Nucleus accumbens (tissue), 56 donors: Measurements from ENCODE around the gene TMEM176A.

ENCODE experiments used
- DNase-seq, 56 donors: peaks; one replicate each; lab custom pipeline; 2025; lab: John Stamatoyannopoulos, UW

Gene TMEM176A

GRCh38 chr7:150787321-150788281, 13.0 kb upstream of the TMEM176A start:
- peak in 2 of 56 donors; percentile 8 to 24 for DNase-seq

- no peak for DNase-seq
Observed at GRCh38 chr7:150788474-150789269, 11.9 kb upstream of the TMEM176A start.

GRCh38 chr7:150790416-150791075, 10.0 kb upstream of the TMEM176A start:
- no peak for DNase-seq

GRCh38 chr7:150791304-150791703, 9.3 kb upstream of the TMEM176A start:
- DNase-seq: no peak

DNA sequence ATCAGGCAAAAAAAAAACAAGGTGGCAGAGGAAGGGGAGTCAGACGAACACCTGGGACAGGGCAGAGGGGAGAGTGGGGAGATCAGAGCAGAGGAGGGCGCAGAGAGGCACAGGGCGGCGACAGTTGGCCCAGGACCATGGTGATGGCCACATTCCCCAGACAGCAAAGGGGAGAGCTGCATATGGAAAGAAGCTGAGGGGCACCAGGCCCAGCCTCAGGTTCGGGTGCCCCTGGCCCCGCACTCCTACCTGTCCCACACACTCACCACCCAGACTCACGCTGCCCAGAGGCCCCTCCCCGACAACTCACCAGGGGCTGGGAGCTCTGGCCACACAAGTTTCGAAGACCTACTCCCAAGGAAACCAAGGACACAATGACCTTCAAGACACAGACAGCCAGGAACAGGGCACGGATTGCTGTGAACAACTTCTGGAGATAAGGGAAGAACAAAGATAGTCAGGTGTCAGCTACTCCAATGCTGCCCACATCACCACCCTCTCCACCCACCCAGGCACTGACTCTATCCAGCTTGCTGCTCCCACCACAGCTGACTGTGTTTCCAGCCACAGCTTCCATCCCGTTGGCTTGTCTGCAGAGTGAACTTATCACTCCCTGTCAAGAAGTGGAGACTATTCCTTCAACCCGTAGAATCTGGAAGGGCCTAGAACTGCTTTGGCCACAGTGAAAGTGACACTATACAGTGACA, 8.7 kb upstream of the TMEM176A start:
- DNase-seq: no peak

- DNase-seq: no peak
Observed at GRCh38 chr7:150793569-150794238, 6.9 kb upstream of the TMEM176A start.

DNA sequence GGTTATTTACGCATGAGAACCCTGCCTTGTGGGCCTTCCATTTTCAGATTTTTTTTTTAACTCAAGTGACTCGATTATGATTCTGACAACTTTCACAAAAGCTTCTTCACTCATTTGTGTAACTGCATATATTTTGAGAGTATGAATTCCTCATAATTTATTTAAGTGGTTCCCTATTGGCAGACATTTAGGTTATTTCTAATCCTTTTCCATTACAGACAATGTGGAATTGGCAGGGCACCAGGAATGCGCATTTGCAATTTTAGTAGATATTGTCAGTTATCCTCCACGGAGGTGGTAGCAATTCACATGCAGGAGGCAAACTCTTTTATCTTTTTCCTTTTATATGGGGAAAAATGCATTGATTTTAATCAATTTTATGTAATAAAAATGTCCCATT, 2.9 kb upstream of the TMEM176A start:
- DNase-seq: no peak

- DNase-seq: no peak
Observed at GRCh38 chr7:150799156-150799555, 1.4 kb upstream of the TMEM176A start.

DNA sequence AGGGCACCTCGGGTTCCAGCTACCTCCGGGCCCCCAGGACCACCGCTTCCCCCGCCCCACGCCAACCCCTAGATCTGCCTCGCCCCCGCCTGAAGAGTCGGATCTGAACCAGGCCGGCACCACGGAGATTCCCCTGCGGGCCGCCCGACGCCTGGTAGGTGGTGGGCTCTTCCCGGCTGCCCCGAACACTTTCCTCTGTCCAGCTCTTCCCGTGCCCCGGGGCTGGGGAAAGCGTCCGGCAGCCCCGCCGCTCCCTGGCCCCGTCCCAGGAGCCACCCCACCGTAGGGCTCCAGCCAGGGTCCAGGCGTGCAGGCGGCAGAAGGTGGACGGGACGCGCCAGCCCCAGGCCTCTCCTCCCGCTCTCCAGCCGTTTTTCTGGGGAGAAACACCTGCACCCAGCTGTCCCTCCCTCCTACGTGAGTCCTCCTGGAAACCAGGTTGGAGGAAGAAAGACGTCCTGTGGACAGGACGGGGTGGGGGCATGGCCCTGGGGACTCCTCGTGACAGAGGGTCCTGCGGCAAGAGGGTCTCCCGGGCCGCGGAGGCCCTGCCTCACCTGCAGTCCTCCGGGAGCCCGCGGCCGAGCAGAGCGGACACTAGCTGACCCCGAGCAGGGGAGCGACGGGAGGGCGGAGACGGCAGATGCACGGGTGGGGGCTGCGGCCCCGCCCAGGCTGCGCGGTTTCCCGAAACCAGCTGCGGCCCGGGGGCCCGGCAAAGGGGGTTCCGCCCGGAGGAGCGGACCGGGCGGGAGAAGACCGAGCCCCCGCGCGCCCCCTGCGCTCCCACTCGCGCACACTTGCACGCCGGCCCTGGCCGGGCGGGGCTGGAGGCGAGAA, 608 bp upstream of the TMEM176A start, which contains the start of gene TMEM176B:
TSS of gene TMEM176B (minus strand) at position 624 of the 840 bp plus-strand sequence. CDS start 3,795 bp downstream, outside the sequence.
- peak in 14 of 56 donors; percentile 4 to 71 (median 36) for DNase-seq

- DNase-seq: no peak
Observed at GRCh38 chr7:150801242-150801945, 825 bp downstream of the TMEM176A start.

- DNase-seq: no peak
Observed at GRCh38 chr7:150801946-150802771, 1.6 kb downstream of the TMEM176A start.

- no peak for DNase-seq
Observed at GRCh38 chr7:150803161-150803860, 2.7 kb downstream of the TMEM176A start.

GRCh38 chr7:150804802-150805201, 4.2 kb downstream of the TMEM176A start:
- no peak for DNase-seq

DNA sequence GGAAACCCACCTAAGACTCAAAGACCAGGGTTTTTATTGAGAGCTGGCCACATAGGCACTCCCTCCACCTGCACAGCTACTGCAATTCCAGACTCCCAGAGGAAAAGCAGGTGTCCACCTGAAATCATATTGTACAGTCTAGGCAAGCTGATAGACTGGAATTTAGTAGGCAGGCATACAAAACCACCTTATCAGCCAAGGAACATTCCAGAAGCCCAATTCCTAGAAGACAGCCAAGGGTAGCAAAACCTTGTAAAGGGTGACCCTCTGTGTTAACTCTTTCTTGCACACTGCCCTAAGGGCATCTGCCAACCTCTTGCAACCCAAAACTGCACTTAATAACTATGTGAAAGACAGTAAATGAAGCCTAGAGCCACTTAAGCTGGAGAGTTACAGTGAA, 5.3 kb downstream of the TMEM176A start:
- no peak for DNase-seq

DNA sequence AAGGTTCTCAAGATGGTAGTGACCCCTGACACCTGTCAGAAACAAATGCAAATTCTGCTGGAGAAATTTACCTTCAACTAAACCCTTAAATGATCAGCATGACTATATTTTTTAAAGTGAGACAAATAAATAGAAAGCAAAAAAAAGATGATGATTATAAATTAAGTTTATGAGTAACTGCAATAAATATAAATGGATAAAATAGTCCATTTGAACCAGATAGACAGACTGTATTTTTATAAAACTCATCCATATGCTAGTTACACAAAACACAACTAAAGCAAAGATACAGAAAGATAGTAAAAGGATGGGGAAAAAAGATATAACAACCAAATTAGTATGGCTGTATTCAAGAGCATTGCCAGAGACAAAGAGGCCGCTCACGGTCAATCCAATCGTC, 5.9 kb downstream of the TMEM176A start:
- DNase-seq: no peak

DNA sequence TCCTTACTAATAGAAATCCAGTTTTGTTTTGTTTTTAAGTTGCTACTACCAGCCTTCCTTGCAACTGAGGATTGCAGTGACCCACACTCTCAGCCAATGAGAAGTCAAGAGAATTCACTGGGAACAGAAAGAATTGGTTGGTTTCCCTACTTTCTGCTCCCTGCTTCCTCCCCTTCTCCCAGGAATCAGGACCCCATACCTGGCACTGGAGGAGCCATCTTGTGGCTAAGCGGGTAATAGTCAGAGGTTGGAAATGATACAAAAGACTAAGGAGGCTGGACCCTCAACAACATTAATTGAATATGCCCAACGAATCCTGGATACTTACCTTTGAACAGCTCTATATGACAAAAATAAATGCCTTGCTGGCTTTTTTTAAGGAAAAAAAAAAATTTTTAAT, 6.3 kb downstream of the TMEM176A start:
- no peak for DNase-seq
